OCI-LY1 (cell line): ENCODE data around the gene SLCO3A1.

Source experiments
- CTCF ChIP-seq: fragments of 200-600 bp; sonication (generic), shearing (Covaris generic); IDR thresholded peaks from 2 replicates; pipeline ENCODE4 v1.5.1; 2017; ENCODE audit warnings: mild to moderate bottlenecking, antibody characterized with exemption, low read length, moderate library complexity, mixed read lengths
- EZH2 ChIP-seq: fragments of 200-600 bp; sonication (generic), shearing (Covaris generic); IDR thresholded peaks from 2 replicates; pipeline ENCODE4 v1.8.0; 2017; ENCODE audit warnings: borderline replicate concordance, mixed run types, mild to moderate bottlenecking, antibody characterized with exemption, low read length, moderate library complexity, mixed read lengths

- TF ChIP-seq CTCF (no peak), EZH2 (no peak)
Observed at GRCh38 chr15:92132982-92133755, 279.7 kb downstream of the SLCO3A1 start.
